Sigmoid colon (tissue), 4 donors: ENCODE data around the gene MACROD2.

Experiments used
- EP300 ChIP-seq, 4 donors: sonication (generic); formaldehyde crosslinking; IDR thresholded peaks; one replicate each; pipeline ENCODE4 v1.6.1; 2017; ENCODE audit warnings: antibody characterized with exemption in 4 of 4
- POLR2AphosphoS5 ChIP-seq, 4 donors: sonication (generic); formaldehyde crosslinking; IDR thresholded peaks; one replicate each; pipeline ENCODE4 v1.6.1; 2017; ENCODE audit warnings: antibody characterized with exemption in 4 of 4

- no peak for TF ChIP-seq POLR2AphosphoS5 (IDR thresholded peaks at IDR 0.05)
- TF ChIP-seq EP300 (IDR thresholded peaks at IDR 0.05): no peak
Observed at GRCh38 chr20:14295770-14296309, 300.5 kb downstream of the MACROD2 start.
